Stimulated activated effector memory CD8-positive, alpha-beta T cell treated with anti-CD3 and anti-CD28 coated beads, Interleukin-12 subunit alpha, Interleukin-12 subunit beta, amount 100 ng/mL, for 72 hours (primary cell): ENCODE measurements around the gene TTC9B.
"Not testable (repeated sequence)": the region's sequence is repeated elsewhere in the genome, so short reads cannot be mapped to it uniquely, and the experiment has no call there.

Experiments used
- ATAC-seq: fragments of 150-1000 bp; cut with Tn5 transposase; 2 replicates; pipeline ENCODE4 v1.10.0; 2021
- DNase-seq, 2 donors: peaks; one replicate each; pipeline ENCODE4 v3.0.0; 2021 to 2022; ENCODE audit warnings: low spot score in 2 of 2
- H3K27ac Mint-ChIP-seq: one replicate; pipeline ENCODE4 v1.8.0; 2022; ENCODE audit warnings: mild to moderate bottlenecking, mixed read lengths
- H3K36me3 Mint-ChIP-seq: one replicate; pipeline ENCODE4 v1.8.0; 2022; ENCODE audit warnings: mild to moderate bottlenecking, mixed read lengths
- H3K4me1 Mint-ChIP-seq: one replicate; pipeline ENCODE4 v1.8.0; 2022; ENCODE audit warnings: mixed read lengths
- H3K4me3 Mint-ChIP-seq: one replicate; pipeline ENCODE4 v1.8.0; 2022; ENCODE audit warnings: mild to moderate bottlenecking, mixed read lengths
- H3K9me3 Mint-ChIP-seq: one replicate; pipeline ENCODE4 v1.8.0; 2022; ENCODE audit warnings: mixed read lengths

TTC9B gene

GRCh38 chr19:40190891-40191835 is 27.0 kb downstream of the TTC9B start, which contains the start of gene MAP3K10:
MAP3K10 (plus strand) TSS chr19:40191426; CDS start chr19:40192032, 606 bp downstream.
- peak; percentile 92 for ATAC-seq
- Mint-ChIP-seq H3K9me3 (no peaks in the 10 kb centered on the region), H3K4me1 (peaks cover 38% of the 10 kb centered on the region), H3K4me3 (peak within 1 kb of the TSS; percentile 80), H3K36me3 (peaks cover 7% of the 10 kb centered on the region), H3K27ac (peak within 1 kb of the TSS; percentile 97)
- peak; percentile 69 to 91 for DNase-seq

GRCh38 chr19:40184273-40184672 is 33.9 kb downstream of the TTC9B start:
- no peak overlapping the region for H3K4me3 Mint-ChIP-seq
- DNase-seq = no peak
- no peaks in the 10 kb centered on the region for H3K36me3 Mint-ChIP-seq

DNA sequence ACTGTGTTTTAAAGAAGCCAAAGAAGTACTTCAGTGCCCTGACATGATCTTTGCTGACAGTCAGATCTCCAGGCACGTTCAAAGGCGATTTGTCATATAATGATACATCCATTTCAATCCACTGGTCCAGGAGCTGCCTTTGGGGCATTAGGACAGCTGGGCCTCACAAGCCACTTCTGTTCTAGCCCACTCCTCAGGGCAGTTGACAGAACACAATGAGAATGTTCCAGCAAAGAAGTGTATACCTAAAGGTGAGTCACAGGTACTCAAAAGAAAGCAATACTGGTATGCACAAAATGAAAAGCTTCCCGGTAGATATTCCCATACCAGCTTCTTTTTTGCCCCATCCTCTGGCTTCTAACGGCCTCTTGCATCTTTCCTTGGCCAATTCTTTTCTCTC is 39.4 kb downstream of the TTC9B start:
- no peaks in the 10 kb centered on the region for H3K36me3 Mint-ChIP-seq
- H3K4me1 Mint-ChIP-seq = peaks cover 4% of the 10 kb centered on the region
- no peak overlapping the region for H3K27ac Mint-ChIP-seq
- no peaks in the 10 kb centered on the region for H3K9me3 Mint-ChIP-seq
- ATAC-seq (no peak), DNase-seq (no peak)
- H3K4me3 Mint-ChIP-seq = no peak overlapping the region

More at GRCh38 chr19:40184273-40184672, 33.9 kb downstream of the TTC9B start:
- Mint-ChIP-seq H3K4me1 (peaks cover 4% of the 10 kb centered on the region), H3K9me3 (no peaks in the 10 kb centered on the region), H3K27ac (no peak overlapping the region)
- ATAC-seq = no peak

DNA sequence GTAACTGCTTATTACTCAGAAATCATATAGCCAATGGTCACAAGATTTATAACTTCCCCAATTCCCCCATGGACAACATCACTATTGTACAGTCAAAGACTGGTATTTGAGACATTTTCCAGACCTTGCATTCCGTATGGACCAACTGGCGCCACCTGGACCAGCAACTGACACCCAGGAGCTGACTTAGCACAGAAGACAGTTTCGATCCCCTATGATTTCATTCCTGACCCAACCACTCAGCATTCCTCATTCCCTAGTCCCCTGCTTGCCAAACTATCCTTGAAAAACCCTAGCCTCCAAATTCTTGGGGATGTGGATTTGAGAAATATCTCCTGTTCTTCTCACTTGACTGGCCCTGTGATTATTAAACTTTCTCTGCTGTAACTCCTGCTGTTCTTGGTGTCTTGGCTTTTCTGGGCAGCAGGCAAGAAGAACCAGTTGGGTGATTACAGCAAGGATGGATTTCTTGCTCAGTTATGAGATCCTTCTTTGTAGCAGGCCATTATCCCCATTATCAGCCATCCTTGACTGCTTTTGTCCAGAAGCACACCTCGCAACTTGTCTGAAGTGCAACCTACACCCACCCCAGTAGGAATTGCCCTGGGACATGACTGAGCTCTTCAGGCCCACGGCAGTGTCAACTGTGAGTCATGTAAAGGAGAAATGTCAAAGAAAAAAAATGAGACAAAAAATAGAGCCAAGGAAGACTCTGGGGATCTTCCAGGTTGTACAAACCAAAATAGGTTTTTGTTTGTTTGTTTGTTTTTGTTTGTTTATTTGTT is 40.7 kb downstream of the TTC9B start:
- Mint-ChIP-seq H3K36me3 (no peaks in the 10 kb centered on the region), H3K9me3 (no peaks in the 10 kb centered on the region), H3K4me1 (peaks cover 4% of the 10 kb centered on the region), H3K27ac (no peak overlapping the region), H3K4me3 (no peak overlapping the region)
- DNase-seq (no peak), ATAC-seq (no peak)

- no peak for ATAC-seq
- Mint-ChIP-seq H3K4me1 (peaks cover 4% of the 10 kb centered on the region), H3K36me3 (no peaks in the 10 kb centered on the region), H3K9me3 (no peaks in the 10 kb centered on the region), H3K4me3 (no peak overlapping the region), H3K27ac (no peak overlapping the region)
- DNase-seq = no peak
Observed at GRCh38 chr19:40175820-40176219, 42.4 kb downstream of the TTC9B start.

DNA sequence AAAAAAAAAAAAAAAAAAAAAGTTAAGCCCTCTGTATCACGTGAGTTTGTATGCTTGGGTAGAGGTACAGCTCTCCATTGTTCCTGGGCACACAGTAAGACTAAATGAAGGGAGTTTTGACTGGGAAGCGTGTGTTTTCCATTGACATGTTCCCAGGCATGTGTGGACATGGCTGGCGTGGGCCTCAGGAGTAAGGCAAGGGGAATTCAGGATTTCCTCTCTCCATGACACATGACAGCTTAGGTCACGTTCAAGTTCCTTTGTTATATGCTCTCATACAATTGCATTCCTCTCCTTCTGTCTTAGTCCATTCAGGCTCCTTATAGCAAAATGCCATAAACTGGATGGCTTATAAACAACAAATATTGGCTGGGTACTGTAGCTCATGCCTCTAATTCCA is 44.1 kb downstream of the TTC9B start:
- H3K36me3 Mint-ChIP-seq = no peaks in the 10 kb centered on the region
- no peaks in the 10 kb centered on the region for H3K4me1 Mint-ChIP-seq
- H3K4me3 Mint-ChIP-seq = no peak overlapping the region
- no peaks in the 10 kb centered on the region for H3K9me3 Mint-ChIP-seq
- no peak overlapping the region for H3K27ac Mint-ChIP-seq
- ATAC-seq (no peak), DNase-seq (no peak)

DNA sequence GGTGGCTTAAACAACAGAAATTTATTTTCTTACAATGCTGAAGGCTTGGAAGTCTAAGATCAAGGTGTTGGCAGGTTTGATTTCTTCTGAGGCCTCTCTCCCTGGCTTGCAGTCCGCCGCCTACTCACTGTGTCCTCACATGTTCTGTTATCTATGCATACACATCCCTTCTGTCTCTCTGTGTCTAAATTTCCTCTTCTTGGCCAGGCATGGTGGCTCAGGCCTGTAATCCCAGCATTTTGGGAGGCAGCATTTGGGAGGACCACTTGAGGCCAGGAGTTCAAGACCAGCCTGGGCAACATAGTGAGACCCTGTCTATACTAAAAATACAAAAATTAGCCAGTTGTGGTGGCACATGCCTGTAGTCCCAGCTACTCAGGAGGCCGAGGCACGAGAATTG is 46.9 kb downstream of the TTC9B start:
- not testable (repeated sequence) for H3K36me3 Mint-ChIP-seq, H3K27ac Mint-ChIP-seq, ATAC-seq, DNase-seq, H3K9me3 Mint-ChIP-seq, H3K4me3 Mint-ChIP-seq, H3K4me1 Mint-ChIP-seq

- H3K36me3 Mint-ChIP-seq, H3K4me3 Mint-ChIP-seq, ATAC-seq, H3K9me3 Mint-ChIP-seq, H3K4me1 Mint-ChIP-seq, H3K27ac Mint-ChIP-seq, DNase-seq: not testable (repeated sequence)
Observed at GRCh38 chr19:40170303-40170989, 47.7 kb downstream of the TTC9B start.

DNA sequence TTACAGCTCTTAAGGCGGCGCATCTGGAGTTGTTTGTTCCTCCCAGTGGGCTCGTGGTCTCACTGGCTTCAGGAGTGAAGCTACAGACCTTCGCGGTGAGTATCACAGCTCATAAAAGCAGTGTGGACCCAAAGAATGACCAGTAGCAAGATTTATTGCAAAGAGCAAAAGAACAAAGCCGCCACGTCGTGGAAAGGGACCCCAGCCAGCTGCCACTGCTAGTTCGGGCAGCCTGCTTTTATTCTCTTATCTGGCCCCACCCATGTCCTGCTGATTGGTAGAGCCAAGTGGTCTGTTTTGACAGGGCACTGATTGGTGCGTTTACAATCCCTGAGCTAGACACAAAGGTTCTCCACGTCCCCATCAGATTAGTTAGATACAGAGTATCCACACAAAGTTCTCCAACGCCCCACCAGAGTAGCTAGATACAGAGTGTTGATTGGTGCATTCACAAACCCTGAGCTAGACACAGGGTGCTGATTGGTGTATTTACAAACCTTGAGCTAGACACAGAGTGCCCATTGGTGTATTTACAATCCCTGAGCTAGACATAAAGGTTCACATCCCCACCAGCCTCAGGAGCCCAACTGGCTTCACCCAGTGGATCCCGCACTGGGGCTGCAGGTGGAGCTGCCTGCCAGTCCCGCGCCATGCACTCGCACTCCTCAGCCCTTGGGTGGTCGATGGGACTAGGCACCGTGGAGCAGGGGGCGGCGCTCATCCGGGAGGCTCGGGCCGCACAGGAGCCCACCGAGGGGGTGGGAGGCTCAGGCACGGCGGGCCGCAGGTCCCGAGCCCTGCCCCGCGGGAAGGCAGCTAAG is 48.5 kb downstream of the TTC9B start:
- H3K27ac Mint-ChIP-seq = not testable (repeated sequence)

More for the DNA sequence above, 48.5 kb downstream of the TTC9B start:
- not testable (repeated sequence) for ATAC-seq, H3K4me3 Mint-ChIP-seq, H3K9me3 Mint-ChIP-seq, H3K36me3 Mint-ChIP-seq, DNase-seq, H3K4me1 Mint-ChIP-seq
